Stimulated activated CD8-positive, alpha-beta memory T cell treated with anti-CD3 and anti-CD28 coated beads, Interleukin-4, amount 100 ng/mL, for 24 hours (primary cell): ENCODE measurements around the gene NDRG3.

ENCODE experiments used
- DNase-seq: peaks from one replicate; pipeline ENCODE4 v3.0.0-alpha.2; 2020; ENCODE audit warnings: low read depth

The NDRG3 gene

GRCh38 chr20:36606158-36607066 lies 139.5 kb downstream of the NDRG3 start:
- DNase-seq: no peak

- peak; percentile 99 for DNase-seq
Observed at GRCh38 chr20:36605399-36606157, 140.3 kb downstream of the NDRG3 start, which contains the start of gene RAB5IF. Gene RAB5IF (plus strand): TSS chr20:36605779. CDS start chr20:36605952, 173 bp downstream.

- DNase-seq: no peak
Observed at GRCh38 chr20:36604952-36605398, 140.9 kb downstream of the NDRG3 start.
